ENCODE data around the gene KHDRBS1. TPM values are rescaled to one million over a fixed set of nuclear protein-coding genes. Genes with fewer than 3 reads are reported as not detected.
"Not testable (repeated sequence)": the region's sequence is repeated elsewhere in the genome, so short reads cannot be mapped to it uniquely, and the experiment has no call there.

The KHDRBS1 gene
- total RNA-seq, 1 experiment from 2014 or later = 46.9 TPM

DNA sequence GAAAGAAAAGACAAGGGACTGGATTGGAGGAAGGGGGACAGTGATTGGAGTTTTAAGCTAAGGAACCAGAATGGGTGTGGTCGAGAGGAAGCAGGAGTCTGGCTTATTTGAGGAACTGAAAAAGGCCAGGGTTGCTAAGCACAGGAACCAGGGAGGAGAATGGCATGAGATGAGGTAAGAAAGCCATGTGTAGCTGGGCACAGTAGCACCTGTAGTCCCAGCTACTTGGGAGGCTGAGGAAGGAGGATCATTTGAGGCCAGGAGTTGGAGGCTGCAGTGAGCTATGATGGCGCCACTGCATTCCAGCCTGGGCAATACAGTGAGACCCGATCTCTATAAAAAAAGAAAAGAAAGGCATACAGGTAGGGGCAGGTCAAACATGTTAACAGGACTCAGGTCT lies 8.1 kb upstream of the KHDRBS1 start:
- in situ Hi-C loops (cut with HindIII; ENCODE audit: low pct_unique_long_range_greater_than_20kb, low sequenced_read_pairs) = no loop called here
- DNase-seq (ENCODE audit: low read depth, low spot score) = no peak

DNA sequence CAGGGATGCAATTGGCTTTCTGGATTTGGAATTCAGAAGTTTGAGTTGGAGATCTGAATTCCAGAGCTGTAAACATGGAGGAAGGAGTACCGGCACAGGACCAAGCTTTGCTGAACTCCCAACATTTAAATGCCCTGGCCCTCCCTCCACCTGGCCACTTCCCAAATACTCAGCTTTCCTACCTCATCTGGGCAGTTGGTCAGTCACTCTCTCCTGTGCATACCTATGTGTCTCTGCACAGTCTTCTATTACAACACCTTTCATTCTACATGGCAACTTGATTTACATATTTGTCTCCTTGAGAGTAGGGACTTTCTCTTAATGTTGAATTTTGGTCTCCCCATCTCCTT lies 6.1 kb upstream of the KHDRBS1 start:
- DNase-seq (ENCODE audit: low read depth, low spot score) = no peak
- in situ Hi-C loops (cut with HindIII; ENCODE audit: low pct_unique_long_range_greater_than_20kb, low sequenced_read_pairs) = no loop called here

DNA sequence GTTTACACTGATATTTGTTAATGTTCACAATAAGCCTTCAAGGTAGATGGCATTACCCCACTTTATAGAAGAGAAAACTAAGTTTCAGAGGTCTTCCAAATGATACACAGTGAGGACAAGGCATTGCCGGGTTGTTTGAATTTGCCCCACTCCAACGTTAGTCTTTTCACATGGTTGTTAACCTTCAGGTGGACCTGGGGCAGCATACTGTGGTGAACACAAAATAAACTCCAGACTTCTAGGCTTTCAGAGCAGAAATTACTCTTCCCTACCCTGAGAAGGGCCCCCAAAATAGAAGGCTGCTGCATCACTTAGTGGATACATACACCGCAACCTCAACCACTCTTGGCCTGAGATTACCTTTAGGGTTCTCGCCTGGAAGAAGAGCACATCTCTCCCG lies 3.4 kb upstream of the KHDRBS1 start:
- DNase-seq (ENCODE audit: low read depth, low spot score) = no peak
- in situ Hi-C loops (cut with HindIII; ENCODE audit: low pct_unique_long_range_greater_than_20kb, low sequenced_read_pairs) = no loop called here

- in situ Hi-C loops (cut with HindIII; ENCODE audit: low pct_unique_long_range_greater_than_20kb, low sequenced_read_pairs) = no loop called here
- no peak for DNase-seq (ENCODE audit: low read depth, low spot score)
These were observed 821 bp upstream of the KHDRBS1 start for GRCh38 chr1:32012709-32013385.

DNA sequence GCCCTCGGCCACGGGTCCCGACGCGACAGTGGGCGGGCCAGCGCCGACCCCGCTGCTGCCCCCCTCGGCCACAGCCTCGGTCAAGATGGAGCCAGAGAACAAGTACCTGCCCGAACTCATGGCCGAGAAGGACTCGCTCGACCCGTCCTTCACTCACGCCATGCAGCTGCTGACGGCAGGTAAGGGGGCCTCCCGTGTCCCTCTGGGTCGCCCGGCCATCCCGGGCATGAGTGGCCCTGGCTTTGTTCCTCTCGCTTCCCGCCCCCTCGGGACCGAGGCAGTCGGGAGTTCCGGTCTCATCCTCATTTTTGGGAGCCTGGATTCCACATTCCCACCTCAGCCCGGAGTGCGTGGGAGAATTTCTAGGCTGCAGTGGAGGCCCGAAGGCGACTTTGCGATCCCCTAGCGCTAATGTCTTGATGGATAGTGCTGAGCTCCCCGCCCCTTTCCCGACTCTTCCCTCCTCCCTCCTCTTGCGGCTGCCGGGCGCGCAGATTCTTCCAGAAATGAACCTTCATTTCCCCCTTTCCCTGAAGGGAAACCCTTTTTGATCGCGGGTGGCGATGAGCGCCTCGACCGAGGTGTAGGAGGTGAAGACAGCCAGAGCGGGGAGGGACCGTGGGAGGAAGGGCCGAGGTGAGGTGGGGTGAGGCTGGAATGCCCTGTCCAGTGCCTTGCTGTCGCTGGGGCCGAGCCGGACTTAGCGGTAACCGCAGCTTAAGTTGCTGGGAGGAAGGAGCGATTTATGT lies 705 bp downstream of the KHDRBS1 start:
- DNase-seq (ENCODE audit: low read depth, low spot score) = peak; percentile 30
- in situ Hi-C loops (cut with HindIII; ENCODE audit: low pct_unique_long_range_greater_than_20kb, low sequenced_read_pairs) = no loop called here

DNA sequence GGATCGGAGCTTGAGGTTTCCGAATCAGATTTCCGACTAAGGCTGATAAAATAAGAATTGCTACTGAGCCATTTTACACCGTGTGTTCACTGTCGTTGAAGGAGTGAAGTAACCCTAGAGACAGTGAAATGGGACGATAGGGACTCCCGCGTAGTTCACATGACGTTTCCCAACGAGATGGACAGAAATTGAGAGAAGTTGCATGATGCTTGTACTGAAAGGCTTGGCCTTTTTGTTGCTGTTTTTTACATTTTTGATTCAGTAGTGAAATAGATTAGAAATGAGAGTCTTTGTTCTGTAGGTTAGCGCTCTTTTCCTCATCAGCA lies 1.2 kb downstream of the KHDRBS1 start:
- DNase-seq (ENCODE audit: low read depth, low spot score) = no peak
- in situ Hi-C loops (cut with HindIII; ENCODE audit: low pct_unique_long_range_greater_than_20kb, low sequenced_read_pairs) = no loop called here

DNA sequence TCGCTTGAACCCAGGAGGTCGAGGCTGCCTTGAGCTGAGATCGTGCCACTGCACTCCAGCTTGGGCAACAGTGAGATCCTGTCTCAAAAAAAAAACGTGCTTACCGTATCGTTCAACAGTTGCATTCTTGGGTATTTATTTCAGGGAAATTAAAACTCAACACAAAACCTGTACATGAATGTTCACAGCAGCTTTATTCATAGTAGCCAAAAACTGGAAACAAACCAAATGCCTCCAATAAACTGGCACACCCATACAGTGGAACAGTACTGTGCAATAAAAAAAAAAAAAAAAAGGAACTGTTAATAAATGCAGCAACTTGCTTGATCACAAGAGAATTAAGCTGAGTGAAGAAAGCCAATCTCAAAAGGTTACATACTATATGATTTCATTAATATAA lies 6.7 kb downstream of the KHDRBS1 start:
- in situ Hi-C loops (cut with HindIII; ENCODE audit: low pct_unique_long_range_greater_than_20kb, low sequenced_read_pairs) = no loop called here

DNA sequence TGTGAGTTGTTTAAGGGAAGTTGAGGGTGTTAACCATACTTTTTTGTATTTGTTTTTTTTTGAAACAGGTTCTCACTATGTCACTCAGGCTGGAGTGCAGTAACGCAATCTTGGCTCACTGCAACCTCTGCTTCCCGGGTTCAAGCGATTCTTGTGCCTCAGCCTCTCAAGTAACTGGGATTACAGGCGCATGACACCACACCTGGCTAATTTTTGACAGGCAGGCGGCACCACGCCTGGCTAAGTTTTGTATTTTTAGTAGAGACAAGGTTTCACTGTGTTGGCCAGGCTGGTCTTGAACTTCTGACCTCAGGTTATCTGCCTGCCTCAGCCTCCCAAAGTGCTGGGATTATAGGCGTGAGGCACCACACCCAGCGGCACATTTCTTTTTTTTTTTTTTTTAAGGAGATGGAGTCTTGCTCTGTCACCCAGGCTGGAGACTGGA lies 7.9 kb downstream of the KHDRBS1 start:
- in situ Hi-C loops (cut with HindIII; ENCODE audit: low pct_unique_long_range_greater_than_20kb, low sequenced_read_pairs); DNase-seq (ENCODE audit: low read depth, low spot score): not testable (repeated sequence)

More for the DNA sequence above, 6.7 kb downstream of the KHDRBS1 start:
- no peak for DNase-seq (ENCODE audit: low read depth, low spot score)

DNA sequence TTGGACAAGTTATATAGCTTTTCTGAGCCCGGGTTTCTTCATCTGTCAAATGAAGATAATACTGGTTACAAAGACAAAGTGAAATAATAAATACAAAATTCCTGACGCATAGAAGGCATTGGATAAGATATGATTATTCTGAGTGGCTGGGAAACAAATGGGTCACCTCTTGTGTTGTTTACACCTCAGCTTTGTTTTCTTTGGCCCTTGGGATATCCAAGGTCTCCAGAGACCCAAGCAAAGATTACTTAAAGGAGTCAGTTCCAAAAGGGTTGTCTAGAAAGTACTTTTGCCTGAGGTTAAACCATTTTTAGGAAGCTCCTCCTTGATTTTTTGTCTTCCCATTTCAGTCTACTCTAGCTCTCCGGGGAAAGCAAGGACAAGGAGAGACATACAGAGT lies 9.7 kb downstream of the KHDRBS1 start:
- no peak for DNase-seq (ENCODE audit: low read depth, low spot score)
- in situ Hi-C loops (cut with HindIII; ENCODE audit: low pct_unique_long_range_greater_than_20kb, low sequenced_read_pairs) = no loop called here

- DNase-seq (ENCODE audit: low read depth, low spot score) = no peak
- in situ Hi-C loops (cut with HindIII; ENCODE audit: low pct_unique_long_range_greater_than_20kb, low sequenced_read_pairs) = no loop called here
These were observed 11.8 kb downstream of the KHDRBS1 start for GRCh38 chr1:32025515-32025914.

DNA sequence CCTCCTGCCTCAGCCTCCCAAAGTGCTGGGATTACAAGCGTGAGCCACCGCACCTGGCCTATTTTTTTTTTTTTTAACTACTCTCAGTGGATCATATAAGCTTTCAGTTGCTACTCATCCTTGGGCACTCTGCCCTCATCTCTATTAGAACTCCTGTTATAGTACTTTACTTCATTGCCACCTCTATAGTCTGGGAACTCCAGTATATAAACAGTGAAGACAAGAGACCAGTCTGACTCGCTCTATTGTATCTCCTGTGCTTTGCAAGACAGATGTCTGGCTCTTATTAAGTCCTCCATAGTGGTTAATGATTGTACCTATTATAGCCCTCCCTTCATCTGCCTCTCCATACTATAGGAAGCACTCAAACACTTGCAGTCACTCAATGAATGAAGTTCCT lies 15.1 kb downstream of the KHDRBS1 start:
- no peak for DNase-seq (ENCODE audit: low read depth, low spot score)
- in situ Hi-C loops (cut with HindIII; ENCODE audit: low pct_unique_long_range_greater_than_20kb, low sequenced_read_pairs) = no loop called here

DNA sequence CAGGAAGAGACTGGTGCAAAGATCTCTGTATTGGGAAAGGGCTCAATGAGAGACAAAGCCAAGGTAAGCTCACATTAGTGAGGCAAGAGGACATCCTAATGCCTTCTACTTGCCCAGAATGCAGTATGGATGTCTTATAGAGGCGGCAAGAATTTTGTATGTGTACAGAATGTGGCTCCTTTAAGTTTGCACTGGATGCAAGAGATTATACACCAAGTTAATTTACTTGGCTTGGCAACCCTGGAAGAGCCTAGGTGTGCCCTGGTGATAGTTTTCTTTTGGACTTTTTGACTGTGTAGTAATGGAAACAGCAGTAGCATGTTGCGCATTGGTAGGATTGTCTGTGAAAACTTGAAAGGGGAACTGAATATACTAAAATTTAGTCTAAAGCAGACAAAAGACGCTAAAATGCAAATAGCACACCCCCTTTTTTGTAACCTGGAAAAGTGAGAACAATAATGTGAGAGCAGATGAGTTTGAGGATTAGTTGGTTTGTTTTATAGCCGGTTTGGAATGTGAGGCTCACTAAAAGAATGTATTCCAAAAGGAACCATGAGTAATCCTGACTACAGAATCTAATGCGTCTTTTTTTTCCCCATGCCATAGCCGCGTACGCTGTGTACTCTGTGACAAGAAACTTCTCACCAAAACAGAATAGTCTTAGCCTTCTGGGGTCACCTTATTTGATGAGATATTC lies 18.1 kb downstream of the KHDRBS1 start:
- in situ Hi-C loops (cut with HindIII; ENCODE audit: low pct_unique_long_range_greater_than_20kb, low sequenced_read_pairs) = no loop called here
- no peak for DNase-seq (ENCODE audit: low read depth, low spot score)

DNA sequence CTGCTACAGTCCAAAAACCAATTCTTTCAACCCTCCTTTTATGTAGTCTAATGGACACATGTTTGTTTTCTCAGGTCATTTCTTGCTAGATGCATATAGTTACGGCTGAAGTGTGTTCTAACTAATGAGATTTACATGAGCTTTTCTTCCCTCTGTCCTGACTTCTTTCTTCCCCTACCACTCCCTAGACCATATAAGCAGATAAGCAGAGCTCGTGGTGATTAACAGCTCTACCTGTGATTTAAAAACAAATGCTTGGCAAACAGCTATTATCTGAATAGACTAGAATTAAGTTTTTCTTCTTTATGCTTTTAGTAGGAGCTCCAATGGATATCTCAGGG lies 18.6 kb downstream of the KHDRBS1 start:
- in situ Hi-C loops (cut with HindIII; ENCODE audit: low pct_unique_long_range_greater_than_20kb, low sequenced_read_pairs) = no loop called here
- no peak for DNase-seq (ENCODE audit: low read depth, low spot score)

- in situ Hi-C loops (cut with HindIII; ENCODE audit: low pct_unique_long_range_greater_than_20kb, low sequenced_read_pairs) = no loop called here
- no peak for DNase-seq (ENCODE audit: low read depth, low spot score)
These were observed 21.5 kb downstream of the KHDRBS1 start for GRCh38 chr1:32035119-32035518.

- DNase-seq (ENCODE audit: low read depth, low spot score) = no peak
- in situ Hi-C loops (cut with HindIII; ENCODE audit: low pct_unique_long_range_greater_than_20kb, low sequenced_read_pairs) = no loop called here
These were observed 27.0 kb downstream of the KHDRBS1 start for GRCh38 chr1:32040711-32041110.

DNA sequence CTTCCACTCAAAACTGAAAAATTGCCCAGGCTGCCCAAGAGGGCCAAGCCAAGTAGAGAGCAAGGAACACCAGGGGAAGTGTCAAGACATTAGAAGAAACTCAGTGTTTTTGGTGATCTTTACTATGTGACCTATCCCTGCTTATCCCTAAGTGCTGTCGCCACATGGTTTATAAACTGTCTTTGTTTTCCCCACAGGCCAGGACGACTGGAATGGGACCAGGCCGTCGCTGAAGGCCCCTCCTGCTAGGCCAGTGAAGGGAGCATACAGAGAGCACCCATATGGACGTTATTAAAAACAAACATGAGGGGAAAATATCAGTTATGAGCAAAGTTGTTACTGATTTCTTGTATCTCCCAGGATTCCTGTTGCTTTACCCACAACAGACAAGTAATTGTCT lies 28.7 kb downstream of the KHDRBS1 start:
- in situ Hi-C loops (cut with HindIII; ENCODE audit: low pct_unique_long_range_greater_than_20kb, low sequenced_read_pairs) = no loop called here

GRCh38 chr1:32044234-32044633 lies 30.6 kb downstream of the KHDRBS1 start:
- DNase-seq (ENCODE audit: low read depth, low spot score) = no peak
- in situ Hi-C loops (cut with HindIII; ENCODE audit: low pct_unique_long_range_greater_than_20kb, low sequenced_read_pairs) = no loop called here

More for the DNA sequence above, 28.7 kb downstream of the KHDRBS1 start:
- no peak for DNase-seq (ENCODE audit: low read depth, low spot score)

DNA sequence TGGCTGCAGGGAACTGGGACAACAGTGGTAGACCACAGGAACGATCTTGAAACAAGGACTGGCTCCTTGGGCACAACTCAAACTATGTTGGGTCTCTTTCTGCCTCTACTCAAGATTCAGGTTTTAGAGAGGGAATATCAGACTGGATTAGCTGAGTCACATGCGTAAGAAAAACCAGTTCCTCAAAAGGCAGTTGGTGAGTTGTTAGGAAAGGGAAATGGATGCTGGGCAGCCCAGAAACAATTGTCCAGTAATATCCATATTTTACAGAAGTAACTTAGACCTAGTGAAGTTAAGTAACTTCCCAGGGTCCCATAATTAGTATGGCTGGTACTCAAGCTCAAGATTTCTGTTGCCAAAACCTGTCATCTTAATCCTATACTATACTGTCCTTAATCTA lies 32.1 kb downstream of the KHDRBS1 start:
- no peak for DNase-seq (ENCODE audit: low read depth, low spot score)
- in situ Hi-C loops (cut with HindIII; ENCODE audit: low pct_unique_long_range_greater_than_20kb, low sequenced_read_pairs) = no loop called here

GRCh38 chr1:32047701-32048100 lies 34.0 kb downstream of the KHDRBS1 start:
- DNase-seq (ENCODE audit: low read depth, low spot score) = no peak
- in situ Hi-C loops (cut with HindIII; ENCODE audit: low pct_unique_long_range_greater_than_20kb, low sequenced_read_pairs) = no loop called here
